ENCODE measurements around the gene GRIN2C.
"Not testable (repeated sequence)": the region's sequence is repeated elsewhere in the genome, so short reads cannot be mapped to it uniquely, and the experiment has no call there.

Gene GRIN2C

GRCh38 chr17:74873874-74874614 is 14.4 kb upstream of the GRIN2C start:
- Mint-ChIP-seq H3K4me1 (ENCODE audit: low read depth) (peaks cover 21% of the 10 kb centered on the region), H3K36me3 (ENCODE audit: low read depth) (no peaks in the 10 kb centered on the region), H3K27ac (peak overlapping the region; percentile 88), H3K9me3 (no peaks in the 10 kb centered on the region), H3K4me3 (peak overlapping the region; percentile 75), H3K27me3 (peaks cover 15% of the 10 kb centered on the region)
- intact Hi-C loops (cut with micrococcal nuclease) = loop anchor here (1.0 to 2.0 kb wide), 2 partner anchors 98 to 127 kb away; partner anchors contain the start of gene NAT9

DNA sequence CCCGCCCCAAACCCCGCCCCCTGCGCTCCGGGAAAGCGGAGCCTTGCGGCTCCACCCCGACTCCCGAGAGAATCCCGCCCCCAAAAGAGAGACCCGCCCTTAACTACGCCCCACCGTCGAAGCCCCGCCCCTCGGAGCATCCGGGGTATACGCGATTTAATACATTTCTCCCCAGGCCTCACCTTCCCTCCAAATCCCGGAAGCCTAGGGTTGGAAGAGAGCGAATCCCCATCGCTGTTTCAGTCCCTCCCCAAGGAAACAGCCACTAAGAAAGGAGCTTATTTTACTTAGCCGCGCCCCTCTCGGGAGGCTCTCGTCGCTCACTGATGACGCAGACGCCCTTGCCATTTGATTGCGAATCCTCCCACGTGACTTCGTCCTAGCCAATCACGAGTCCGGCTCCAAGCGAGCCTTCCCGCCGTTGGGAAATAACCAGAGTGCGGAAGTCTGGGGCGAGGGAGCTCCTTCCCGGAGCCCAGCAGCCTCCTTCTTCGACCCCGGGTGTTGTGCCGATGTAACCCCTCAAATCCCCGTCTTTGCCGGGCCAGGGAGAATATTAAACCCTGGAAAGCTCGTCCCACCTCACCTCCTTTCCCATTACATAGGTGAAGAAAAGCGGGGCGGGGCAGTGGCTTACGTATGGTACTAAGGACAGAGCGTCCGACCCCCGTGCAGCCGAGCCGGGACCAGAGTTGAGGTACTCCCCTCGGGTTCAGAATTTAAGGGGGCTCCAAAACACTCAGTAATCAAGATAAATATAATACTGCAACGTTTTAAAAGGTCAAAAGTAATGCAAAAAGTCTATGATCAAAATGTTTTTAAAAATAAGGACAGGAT is 13.6 kb upstream of the GRIN2C start:
- intact Hi-C loops (cut with micrococcal nuclease) = loop anchor here (1.0 to 2.0 kb wide), 2 partner anchors 97 to 126 kb away; partner anchors contain the start of gene NAT9
- Mint-ChIP-seq H3K36me3 (ENCODE audit: low read depth) (no peaks in the 10 kb centered on the region), H3K27ac (peak overlapping the region; percentile 88)

DNA sequence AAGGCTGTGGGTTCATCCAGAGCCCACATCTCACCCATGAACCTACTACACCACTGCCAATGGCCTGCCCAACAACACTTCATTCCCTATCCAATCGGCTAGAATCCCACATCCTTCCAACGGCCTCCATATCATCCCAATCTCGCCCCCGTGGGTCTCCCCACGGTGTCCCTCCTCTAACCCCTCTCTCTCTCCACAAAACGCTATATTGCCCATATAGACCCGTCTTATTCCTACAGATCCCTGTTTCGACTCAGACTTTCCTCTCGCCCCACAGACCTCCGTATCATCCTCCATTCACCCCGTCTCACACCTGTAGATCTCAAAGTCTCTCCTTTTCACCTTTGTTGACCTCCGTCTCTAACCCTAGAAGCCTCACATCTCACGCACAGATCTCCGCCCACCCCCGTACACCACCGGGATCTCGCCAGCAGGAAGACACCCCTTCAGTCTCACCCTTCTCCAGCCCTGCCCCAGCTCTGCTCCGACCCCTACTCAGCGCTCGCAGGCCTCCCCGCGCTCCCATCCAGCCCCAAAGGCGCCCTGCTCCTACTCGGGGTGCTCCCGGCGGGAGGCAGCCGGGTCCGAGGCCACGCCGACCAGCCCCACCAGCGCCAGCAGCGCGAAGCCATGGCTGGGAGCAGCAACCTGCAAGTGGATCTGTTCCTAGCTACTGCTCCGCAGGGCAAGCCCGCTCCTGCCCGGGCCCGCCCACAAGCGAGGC is 12.8 kb upstream of the GRIN2C start, which contains the start of gene FDXR:
Gene FDXR, minus strand, starts transcription at position 682 of the 724 bp plus-strand sequence. Its CDS starts 50 bp downstream, at position 632.
- peak within 1 kb of the TSS; percentile 88 for H3K27ac Mint-ChIP-seq
- peaks cover 22% of the 10 kb centered on the region for H3K27me3 Mint-ChIP-seq
- no peaks in the 10 kb centered on the region for H3K9me3 Mint-ChIP-seq
- H3K4me1 Mint-ChIP-seq (ENCODE audit: low read depth) = peaks cover 26% of the 10 kb centered on the region
- H3K36me3 Mint-ChIP-seq (ENCODE audit: low read depth) = no peaks in the 10 kb centered on the region
- peak within 1 kb of the TSS; percentile 84 for H3K4me3 Mint-ChIP-seq
- intact Hi-C loops (cut with micrococcal nuclease) = loop anchor here (1.0 to 2.0 kb wide), 2 partner anchors 96 to 126 kb away; partner anchors contain the start of gene NAT9

More for the DNA sequence above, 13.6 kb upstream of the GRIN2C start:
- Mint-ChIP-seq H3K4me3 (peak overlapping the region; percentile 75), H3K27me3 (peaks cover 22% of the 10 kb centered on the region), H3K4me1 (ENCODE audit: low read depth) (peaks cover 26% of the 10 kb centered on the region), H3K9me3 (no peaks in the 10 kb centered on the region)

- no peaks in the 10 kb centered on the region for H3K36me3 Mint-ChIP-seq (ENCODE audit: low read depth)
- H3K9me3 Mint-ChIP-seq = no peaks in the 10 kb centered on the region
- H3K27me3 Mint-ChIP-seq = peaks cover 22% of the 10 kb centered on the region
- H3K4me3 Mint-ChIP-seq = peak overlapping the region; percentile 1
- peak overlapping the region; percentile 88 for H3K27ac Mint-ChIP-seq
- intact Hi-C loops (cut with micrococcal nuclease) = loop anchor here (2.0 kb wide), 1 partner anchor 125 kb away; no protein-coding TSS in a partner anchor
- peaks cover 26% of the 10 kb centered on the region for H3K4me1 Mint-ChIP-seq (ENCODE audit: low read depth)
These were observed 11.8 kb upstream of the GRIN2C start for GRCh38 chr17:74871356-74872076.

DNA sequence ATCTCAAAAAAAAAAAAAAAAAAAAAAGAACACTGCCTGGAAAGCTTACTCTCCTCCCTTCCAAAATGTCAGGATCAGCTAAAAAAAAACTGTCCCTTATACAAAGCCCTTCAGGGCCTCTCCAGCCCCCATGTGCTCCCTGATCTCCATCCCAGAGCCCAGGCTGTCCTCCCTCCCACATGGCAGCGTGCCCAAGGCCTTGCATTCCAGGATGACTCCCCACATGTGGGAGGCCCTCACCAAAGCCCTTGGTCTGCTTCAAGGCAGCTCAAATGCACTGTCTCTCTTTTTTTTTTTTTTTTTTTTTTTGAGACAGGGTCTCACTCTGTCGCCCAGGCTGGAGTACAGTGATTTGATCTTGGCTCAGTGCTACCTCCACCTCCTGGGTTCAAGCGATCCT is 10.8 kb upstream of the GRIN2C start:
- Mint-ChIP-seq H3K27ac (no peak overlapping the region), H3K4me3 (no peak overlapping the region), H3K4me1 (ENCODE audit: low read depth) (peaks cover 26% of the 10 kb centered on the region), H3K9me3 (no peaks in the 10 kb centered on the region), H3K36me3 (ENCODE audit: low read depth) (no peaks in the 10 kb centered on the region), H3K27me3 (peaks cover 22% of the 10 kb centered on the region)
- intact Hi-C loops (cut with micrococcal nuclease) = no loop called here

GRCh38 chr17:74870028-74870427 is 10.3 kb upstream of the GRIN2C start:
- Mint-ChIP-seq H3K4me1 (ENCODE audit: low read depth) (peaks cover 28% of the 10 kb centered on the region), H3K27me3 (peaks cover 22% of the 10 kb centered on the region)
- H3K4me3 Mint-ChIP-seq; H3K9me3 Mint-ChIP-seq; intact Hi-C loops (cut with micrococcal nuclease); H3K36me3 Mint-ChIP-seq (ENCODE audit: low read depth); H3K27ac Mint-ChIP-seq: not testable (repeated sequence)

DNA sequence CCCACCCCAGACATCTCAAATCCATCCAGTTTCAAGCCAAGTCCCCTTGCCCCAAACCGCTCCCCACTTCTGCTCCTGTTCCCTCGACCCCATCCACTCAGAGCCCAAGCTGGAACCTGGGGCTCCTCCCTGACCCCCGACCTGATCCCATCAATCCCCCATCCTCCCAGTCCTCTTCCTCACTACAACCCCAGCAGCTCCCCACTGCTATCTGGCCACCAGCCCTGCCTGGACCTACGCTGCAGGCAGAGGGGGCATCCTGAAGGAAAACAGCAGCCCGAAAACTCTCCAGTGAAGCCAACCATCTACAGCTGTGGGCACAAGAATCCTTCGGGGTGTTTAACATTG is 9.2 kb upstream of the GRIN2C start:
- Mint-ChIP-seq H3K36me3 (ENCODE audit: low read depth) (no peaks in the 10 kb centered on the region), H3K4me3 (no peak overlapping the region), H3K9me3 (no peaks in the 10 kb centered on the region), H3K27me3 (peaks cover 24% of the 10 kb centered on the region), H3K27ac (no peak overlapping the region), H3K4me1 (ENCODE audit: low read depth) (peaks cover 31% of the 10 kb centered on the region)
- intact Hi-C loops (cut with micrococcal nuclease) = loop anchor here (5.0 kb wide), 1 partner anchor 212 kb away; no protein-coding TSS in a partner anchor

DNA sequence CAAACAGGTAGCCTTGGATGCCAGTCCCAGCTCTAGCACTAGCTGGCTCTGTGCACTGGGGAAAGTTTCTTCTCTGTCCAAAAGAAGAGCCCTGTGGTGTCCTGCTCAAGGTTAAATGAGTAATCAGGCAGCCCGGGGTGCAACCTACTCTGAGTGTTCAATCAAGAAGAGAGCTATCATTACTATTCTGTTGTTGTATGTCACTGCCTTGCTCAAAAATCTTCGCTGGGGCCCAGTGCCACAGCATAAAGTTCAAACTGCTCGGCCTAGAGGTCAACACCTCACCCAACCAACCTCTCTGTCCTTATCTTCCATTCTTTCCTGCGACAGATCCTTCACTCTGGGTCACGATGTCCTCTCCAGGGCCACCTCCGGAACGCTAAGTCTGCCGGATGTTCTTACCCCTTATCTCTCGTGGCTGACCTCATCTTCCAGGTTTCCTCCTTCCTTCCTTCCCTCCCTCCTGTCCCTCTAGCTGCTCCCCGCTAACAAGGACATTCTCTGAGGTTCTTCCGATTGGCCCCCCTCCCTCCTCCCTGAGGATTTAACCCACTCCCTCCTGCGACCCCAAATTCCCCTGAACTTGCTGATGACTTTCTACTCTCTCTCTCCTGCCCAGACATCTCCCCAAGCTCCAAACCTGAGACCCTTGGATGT is 8.7 kb upstream of the GRIN2C start:
- Mint-ChIP-seq H3K27me3 (peaks cover 28% of the 10 kb centered on the region), H3K4me1 (ENCODE audit: low read depth) (peaks cover 28% of the 10 kb centered on the region), H3K27ac (no peak overlapping the region), H3K4me3 (no peak overlapping the region), H3K36me3 (ENCODE audit: low read depth) (no peaks in the 10 kb centered on the region), H3K9me3 (no peaks in the 10 kb centered on the region)
- intact Hi-C loops (cut with micrococcal nuclease) = loop anchor here (5.0 kb wide), 1 partner anchor 211 kb away; no protein-coding TSS in a partner anchor

DNA sequence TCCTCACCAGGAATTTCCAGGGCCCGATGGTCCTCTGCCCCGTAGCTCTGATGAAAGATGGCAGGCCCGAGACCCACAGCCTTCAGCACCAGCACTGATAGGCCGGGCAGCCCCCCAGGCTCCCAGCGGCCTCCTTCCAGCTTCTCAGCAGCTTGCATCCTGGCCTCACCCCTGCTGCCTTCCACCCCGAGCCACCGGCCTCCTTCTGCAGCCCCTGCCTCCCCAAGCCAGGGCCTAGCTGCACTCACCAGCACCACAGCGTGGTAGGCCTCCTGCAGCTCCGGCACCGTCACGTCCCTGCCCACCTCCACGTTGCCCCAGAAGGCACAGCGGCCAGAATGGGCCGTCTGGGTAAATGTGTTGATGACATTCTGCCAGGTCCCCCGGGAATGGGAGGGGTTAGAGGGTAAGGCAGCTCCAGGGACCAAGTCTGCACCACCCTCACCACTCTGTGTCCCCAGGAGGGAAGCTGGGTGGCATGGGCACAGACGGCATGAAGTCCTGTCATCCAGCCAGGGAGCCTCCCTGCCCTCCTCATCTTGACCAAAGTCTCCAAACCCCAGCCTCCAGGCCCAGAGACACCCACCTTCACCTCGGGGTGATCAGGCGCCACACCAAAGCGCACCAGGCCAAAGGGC is 6.6 kb upstream of the GRIN2C start:
- H3K27me3 Mint-ChIP-seq = peaks cover 37% of the 10 kb centered on the region
- H3K4me3 Mint-ChIP-seq = no peak overlapping the region
- intact Hi-C loops (cut with micrococcal nuclease) = loop anchor here (5.0 kb wide), 1 partner anchor 209 kb away; no protein-coding TSS in a partner anchor
- no peaks in the 10 kb centered on the region for H3K36me3 Mint-ChIP-seq (ENCODE audit: low read depth)
- no peak overlapping the region for H3K27ac Mint-ChIP-seq
- peaks cover 21% of the 10 kb centered on the region for H3K4me1 Mint-ChIP-seq (ENCODE audit: low read depth)
- no peaks in the 10 kb centered on the region for H3K9me3 Mint-ChIP-seq

DNA sequence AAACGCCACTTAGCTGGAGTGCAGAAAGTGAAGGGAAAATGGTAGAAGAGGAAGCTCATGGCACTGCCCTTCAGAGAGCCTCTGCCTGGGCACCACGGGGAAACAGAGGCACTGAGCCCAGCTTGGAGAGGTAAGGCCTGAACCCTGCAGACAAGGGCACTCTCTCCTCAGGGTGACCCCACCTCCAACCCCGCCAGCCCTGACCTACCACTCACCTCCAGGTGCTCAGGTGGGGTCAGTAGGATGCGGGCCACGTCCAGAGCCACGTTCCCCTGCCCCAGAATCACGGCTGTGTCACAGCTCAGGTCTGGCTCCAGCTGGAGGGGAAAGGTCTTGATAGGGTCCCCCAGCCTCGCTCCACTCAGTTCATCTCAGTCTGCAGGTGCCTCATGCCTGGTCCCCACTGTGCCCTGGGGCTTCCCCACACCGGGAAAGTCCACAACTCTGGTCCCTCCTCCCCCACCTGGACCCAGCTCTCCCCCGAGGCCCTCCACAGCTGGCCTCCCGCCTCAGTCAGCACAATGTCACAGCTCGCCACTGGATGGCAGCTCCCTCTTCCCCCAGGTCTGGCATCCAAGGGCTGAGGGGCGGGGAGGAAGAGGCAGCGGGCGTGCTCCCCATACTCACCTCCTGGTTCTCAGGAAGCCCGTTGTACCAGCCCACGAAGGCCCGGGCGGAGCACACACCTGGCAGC is 6.0 kb upstream of the GRIN2C start:
- intact Hi-C loops (cut with micrococcal nuclease) = loop anchor here (1.0 to 5.0 kb wide), 3 partner anchors 74 to 208 kb away; no protein-coding TSS in a partner anchor
- Mint-ChIP-seq H3K9me3 (no peaks in the 10 kb centered on the region), H3K27ac (no peak overlapping the region), H3K4me3 (no peak overlapping the region), H3K36me3 (ENCODE audit: low read depth) (no peaks in the 10 kb centered on the region), H3K4me1 (ENCODE audit: low read depth) (peaks cover 26% of the 10 kb centered on the region), H3K27me3 (peaks cover 43% of the 10 kb centered on the region)

DNA sequence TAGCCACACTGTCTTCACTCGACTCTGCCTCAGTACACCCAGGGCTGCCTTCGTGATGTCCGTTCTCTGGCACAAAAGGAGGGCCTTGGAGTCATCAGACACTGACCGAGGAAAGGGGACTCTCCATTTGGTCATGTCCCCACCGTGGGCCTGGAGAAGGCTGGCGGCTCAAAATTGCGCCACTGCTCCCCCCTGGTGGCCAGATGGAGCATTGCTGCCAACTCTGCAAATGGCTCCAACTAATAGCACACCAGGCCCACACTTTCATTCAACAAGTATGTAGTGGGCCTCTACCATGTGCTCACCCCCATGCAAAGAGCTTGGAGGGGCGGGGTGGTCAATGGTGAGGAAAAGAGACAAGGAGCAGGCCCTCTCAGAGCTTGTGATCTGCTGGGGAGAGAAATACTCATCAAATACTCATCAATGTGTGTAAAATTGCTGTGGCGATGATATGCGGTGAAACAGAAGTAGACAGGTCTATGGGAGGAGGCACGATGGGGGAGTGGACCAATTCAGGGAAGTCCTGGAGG is 5.2 kb upstream of the GRIN2C start:
- H3K4me1 Mint-ChIP-seq (ENCODE audit: low read depth) = peaks cover 33% of the 10 kb centered on the region
- H3K27ac Mint-ChIP-seq = no peak overlapping the region
- intact Hi-C loops (cut with micrococcal nuclease) = loop anchor here (1.0 to 5.0 kb wide), 3 partner anchors 74 to 208 kb away; no protein-coding TSS in a partner anchor

More for the DNA sequence above, 5.2 kb upstream of the GRIN2C start:
- Mint-ChIP-seq H3K27me3 (peaks cover 50% of the 10 kb centered on the region), H3K36me3 (ENCODE audit: low read depth) (no peaks in the 10 kb centered on the region), H3K9me3 (no peaks in the 10 kb centered on the region), H3K4me3 (no peak overlapping the region)

All from dendritic cell treated with granulocyte-macrophage colony-stimulating factor and Interleukin-4, amounts not matched to agents 40 ng/mL and 50 ng/mL, for 4 days (primary cell).